Left colon (tissue), 2 donors: ENCODE results near the gene CABLES2. TPM values are rescaled to one million over a fixed set of nuclear protein-coding genes. Genes with fewer than 3 reads are reported as not detected.
A peak's percentile ranks its signal among the peaks of the same experiment; 100 is the strongest.

ENCODE experiments used
- ATAC-seq: fragments of 200-7000 bp; cut with Tn5 transposase; one replicate; pipeline ENCODE4 v1.9.1; 2020; ENCODE audit warnings: mild to moderate bottlenecking, moderate library complexity
- DNase-seq, 2 donors: peaks; one replicate each; pipeline ENCODE4 v3.0.0-alpha.2; 2020
- intact Hi-C, 2 donors: fragments of 100-400 bp; cut with DNase I in 1 of 2; cut with micrococcal nuclease in 1 of 2; formaldehyde crosslinking; loops; one replicate each; pipeline versions ENCODE4 v1.11.2 to v1.14.0; 2022; cut with DNase I, micrococcal nuclease
- total RNA-seq, 2 donors: library from RNA; stranded (reverse); fragmentation: NEBNext Ultra II Directional; extraction: Animal tissue kit (Norgen Biotek cat#: 25700); gene quantifications; one replicate each; pipeline ENCODE4 v1.2.1, GENCODE V29; 2021
- donor health status: DM: no; HTN: no; CAD: no.
- donor health status: DM: yes; HTN: yes; CAD: no.

The CABLES2 gene
- total RNA-seq, 2 donors from 2014 or later = 7.8 to 9.5 TPM

DNA sequence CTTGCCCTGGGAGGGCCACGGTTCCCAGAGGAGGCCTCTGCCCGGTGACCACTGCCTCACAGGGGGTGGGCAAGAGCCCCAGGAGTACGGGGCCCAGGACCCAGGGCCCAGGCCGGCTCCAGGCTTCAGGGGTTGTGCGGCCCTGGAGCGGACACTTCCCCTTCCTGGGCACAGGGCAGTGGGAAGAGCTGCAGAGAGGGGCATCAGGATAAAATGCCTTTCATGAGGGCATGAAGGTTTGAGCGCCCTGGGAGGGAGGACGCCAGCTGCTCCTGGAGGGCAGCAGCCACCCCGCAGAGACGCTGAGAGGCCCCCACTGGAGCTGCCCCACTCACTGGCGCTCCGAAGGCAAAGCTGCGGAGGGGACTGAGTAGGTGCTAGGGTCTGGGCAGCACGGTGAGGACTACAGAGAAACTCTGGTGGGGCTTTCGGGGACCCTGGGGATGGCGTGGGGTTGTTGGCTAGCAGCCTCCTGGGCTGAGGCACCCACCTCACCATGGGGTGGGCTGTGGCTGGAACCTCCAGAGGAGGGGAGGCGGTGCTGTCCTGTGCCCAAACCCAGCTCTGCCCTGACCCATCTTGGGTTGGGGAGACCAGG lies 50.4 kb downstream of the CABLES2 start:
- DNase-seq (no peak), ATAC-seq (no peak)
- intact Hi-C loops = no loop called here

DNA sequence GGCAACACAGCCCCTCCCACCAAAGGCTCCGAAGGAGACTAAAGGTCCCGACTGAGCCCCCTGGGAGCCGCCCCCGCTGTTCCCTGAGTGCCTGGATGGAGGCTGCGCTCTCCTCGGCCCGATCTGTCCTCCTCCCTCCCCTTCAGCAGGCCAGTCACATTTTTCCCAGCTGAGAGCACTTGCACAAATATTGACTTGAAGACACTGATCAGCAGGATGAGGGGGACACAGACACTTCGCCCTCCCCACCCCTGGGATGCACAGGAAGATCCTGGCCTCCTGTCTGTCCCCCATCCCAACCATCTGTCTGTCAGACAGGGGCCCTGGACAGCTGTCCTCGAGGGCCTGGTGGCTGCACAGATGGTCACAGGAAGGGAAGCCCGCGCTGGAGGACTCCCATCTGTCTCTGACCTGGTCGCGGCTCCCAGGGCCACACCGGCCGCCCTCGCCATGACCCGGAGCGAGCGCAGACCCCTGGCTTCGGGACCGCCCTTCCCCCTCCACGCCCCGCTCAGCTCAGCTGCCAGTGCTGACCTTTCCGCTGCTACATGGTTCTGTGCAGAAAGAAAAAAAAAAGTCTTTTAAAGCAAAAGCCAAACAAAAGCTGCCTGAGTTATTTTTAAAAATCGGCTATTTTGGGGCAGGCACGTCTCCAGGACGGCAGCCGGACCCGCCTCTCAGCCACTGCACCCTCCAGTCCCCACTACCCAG lies 51.1 kb downstream of the CABLES2 start:
- ATAC-seq (no peak), DNase-seq (no peak)
- intact Hi-C loops = no loop called here

DNA sequence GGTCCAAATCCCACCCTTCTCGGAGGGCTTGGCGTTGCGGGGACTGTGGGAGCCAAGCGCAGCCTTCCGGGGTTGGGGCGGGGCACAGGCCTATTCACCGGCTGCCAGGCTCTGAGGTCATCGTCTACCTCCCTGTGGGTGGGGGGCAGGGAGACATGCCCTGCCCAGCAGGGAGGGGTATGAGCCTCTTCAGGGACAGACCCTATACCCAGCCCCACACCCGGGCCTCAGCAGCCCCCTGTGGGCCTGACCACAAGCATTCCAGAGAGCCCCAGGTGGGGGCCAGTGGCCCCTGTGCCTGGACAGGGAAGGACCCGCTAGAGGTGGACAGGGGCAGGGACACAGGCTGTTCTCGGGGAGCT lies 51.6 kb downstream of the CABLES2 start:
- DNase-seq (no peak), ATAC-seq (peak; percentile 22)
- intact Hi-C loops = no loop called here

DNA sequence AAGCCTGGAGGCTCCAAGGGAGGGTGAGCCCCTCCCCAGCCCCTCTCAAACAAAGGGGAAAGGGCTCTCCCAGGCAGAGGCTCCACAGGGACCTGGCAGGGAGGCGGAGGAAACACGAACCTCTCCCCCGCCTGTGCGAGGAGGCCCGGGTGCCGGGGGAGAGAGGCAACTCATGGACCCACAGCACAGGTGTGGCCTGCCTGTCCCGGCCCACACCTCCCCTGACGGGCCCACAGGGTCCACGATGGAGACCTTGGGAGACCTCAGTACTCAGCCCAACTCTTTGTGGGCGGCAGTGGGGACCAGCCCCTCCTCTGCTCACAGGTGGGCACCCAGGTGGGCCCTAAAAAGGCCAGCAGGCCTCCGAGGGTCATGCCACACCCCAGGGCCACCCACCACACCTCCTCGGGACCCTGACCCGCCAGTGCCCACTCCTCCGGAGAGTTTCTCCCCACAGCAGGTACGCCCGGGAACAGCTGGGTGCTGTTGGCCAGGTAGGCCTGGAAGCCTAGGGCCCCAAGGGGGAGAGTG lies 52.2 kb downstream of the CABLES2 start:
- DNase-seq = no peak

DNA sequence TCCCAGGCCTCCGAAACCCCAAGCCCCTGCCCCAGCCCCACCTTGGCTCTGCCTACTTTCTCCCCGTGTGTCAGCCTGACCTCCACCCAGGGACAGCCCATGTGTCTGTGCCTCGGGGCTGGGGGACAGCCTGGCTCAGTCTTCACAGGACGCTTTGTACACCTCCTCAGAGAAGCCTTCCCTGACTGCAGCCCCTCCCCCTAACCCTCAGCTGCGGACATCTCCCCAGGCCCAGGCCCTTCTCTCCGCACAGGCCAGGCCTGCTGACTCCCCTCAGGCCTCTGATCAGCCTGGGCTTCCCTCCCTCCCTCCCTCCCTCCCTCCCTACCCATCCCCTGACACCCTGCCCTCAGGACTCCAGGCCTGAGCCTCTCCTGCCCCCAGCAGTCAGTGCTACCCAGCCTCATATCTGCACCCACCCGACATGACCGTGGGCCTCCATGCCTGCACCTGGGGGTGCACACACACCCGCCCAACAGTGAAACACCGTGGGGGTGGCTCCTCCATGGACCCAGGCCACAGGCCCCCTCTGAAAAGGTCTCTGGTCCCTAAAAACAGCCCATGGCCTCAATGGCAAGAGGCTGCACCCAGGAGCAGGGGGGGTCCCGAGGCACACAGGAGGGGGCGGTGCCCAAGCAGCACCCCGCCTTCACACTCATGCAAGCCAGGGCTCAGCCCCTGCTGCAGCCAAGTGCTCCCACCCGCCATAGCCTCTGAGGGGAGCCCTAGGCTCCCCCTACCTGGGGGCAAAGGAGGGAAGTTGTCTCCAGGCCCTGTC lies 52.9 kb downstream of the CABLES2 start:
- intact Hi-C loops = no loop called here
- ATAC-seq (no peak), DNase-seq (no peak)

More for the DNA sequence above, 52.2 kb downstream of the CABLES2 start:
- intact Hi-C loops = no loop called here
- no peak for ATAC-seq

DNA sequence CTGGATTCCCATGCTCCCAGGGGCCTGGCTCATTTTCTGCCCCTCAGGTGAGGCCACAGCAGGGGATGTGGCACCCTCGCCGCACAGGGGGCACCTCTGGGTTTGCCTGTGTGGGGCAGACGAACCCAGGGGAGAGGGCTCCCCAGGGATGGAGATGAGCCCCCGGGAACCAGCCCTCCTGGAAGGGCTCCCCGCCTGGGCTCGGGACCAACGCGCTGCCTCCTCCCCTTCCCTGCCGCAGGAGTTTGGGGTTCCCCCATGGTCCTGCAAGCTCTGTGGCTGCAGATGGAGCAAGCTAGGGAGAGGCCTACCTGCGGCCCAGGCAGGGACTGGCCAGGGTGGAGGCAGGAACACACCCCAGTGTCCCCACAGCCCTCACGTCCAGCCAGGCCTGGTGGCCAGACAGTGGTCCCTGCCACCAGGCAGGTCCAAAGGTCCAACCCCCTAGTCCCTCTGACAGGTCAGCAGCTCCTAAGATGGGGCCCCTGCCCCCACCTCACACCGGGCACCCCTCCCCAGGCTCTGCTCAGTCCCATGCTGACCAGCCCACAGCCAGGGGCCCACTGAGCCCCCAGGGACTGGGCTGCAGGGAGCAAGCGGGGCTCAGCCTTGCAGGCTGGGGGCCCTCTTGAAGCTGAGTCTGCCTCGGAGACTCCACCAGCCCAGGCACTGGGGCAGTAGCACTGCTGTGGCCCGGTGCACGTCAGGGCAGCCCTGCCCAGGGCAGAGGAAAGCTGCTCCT lies 53.6 kb downstream of the CABLES2 start:
- ATAC-seq = no peak
- DNase-seq = no peak
- intact Hi-C loops = no loop called here

DNA sequence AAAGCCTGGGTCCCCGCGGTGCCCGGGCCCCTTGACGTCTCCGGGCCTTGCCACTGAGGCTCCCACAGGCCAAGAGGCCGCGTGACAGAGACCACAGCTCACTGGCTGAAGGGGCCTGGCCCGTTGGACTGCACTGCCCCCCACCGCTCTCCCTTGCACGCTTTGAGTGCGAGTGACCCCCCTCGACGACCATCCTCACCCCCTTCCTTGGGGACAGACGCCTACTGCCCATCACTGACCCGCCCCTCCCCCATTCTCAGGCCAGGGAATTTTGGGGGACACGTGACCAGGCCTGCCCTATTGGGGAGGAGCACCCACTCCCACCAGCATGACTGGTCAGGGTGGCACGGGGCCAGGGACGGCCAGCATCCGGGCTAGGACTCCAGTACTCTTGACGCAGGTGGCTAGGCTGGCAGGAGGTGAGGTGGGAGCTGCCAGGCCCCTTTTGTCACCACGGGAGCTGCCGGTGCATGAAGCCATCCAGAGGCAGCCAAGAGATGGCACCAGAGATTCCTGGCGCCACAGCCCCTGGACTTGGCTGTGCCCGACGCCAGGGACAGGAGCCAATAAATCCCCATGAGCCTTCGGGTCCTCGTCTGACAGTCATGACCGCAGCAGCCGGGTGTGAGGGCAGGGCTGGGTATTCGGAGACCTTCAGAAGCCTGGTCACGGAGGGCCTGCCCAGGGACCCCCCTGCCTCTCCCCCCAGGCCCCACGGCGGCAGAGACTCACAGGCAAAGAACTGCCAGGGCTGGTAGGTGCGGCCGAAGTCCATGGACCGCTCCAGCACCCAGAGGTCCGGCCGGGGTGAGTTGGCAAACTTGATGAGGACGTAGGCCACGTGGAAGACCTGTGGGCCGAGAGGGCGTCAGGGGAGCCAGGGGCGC lies 54.4 kb downstream of the CABLES2 start:
- peak in 1 of 2 donors; percentile 63 for DNase-seq
- intact Hi-C loops = no loop called here
- ATAC-seq = peak; percentile 33

DNA sequence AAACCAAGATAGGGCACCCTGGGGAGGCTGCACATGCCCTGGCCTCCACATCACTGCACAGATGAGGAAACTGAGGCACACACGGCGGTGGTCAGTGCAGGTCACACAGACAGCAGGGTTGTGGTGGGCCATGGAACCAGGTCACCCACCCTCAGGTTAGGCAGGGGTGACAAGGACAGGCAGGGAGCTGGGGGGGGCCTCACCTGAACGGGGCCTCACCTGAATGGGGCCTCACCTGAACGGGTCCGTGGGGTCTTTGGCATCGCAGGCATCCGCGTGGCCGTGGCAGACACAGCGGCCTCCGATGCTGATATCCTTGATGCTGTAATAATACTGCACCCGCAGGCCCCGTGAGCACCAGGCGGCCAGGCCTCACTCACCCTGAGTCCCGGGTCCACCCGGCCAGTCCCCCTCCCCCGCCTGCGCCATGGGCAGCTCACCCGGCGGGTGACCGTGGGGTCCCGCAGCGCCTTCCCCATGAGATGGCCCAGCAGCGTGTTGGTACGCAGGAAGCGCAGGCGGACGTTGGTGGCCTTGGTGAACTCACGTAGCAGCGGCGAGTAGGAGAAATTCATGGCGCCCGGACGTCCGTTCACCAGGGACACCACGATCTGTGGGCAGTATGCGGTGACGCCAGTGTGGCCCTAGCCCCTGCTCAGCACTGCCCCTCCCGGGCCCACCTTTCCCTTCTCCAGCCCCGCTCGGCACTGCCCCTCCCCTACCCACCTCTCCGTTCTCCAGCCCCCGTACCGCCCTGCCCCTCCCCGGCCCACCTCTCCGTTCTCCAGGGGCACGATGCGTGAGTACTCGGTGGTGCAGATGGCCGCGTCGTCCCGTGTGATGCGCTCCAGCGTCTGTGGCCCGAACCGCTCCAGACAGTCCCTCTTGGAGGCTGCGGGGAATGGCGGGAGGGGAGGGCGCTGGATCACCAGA lies 55.4 kb downstream of the CABLES2 start:
- ATAC-seq (no peak), DNase-seq (no peak)
- intact Hi-C loops = no loop called here

DNA sequence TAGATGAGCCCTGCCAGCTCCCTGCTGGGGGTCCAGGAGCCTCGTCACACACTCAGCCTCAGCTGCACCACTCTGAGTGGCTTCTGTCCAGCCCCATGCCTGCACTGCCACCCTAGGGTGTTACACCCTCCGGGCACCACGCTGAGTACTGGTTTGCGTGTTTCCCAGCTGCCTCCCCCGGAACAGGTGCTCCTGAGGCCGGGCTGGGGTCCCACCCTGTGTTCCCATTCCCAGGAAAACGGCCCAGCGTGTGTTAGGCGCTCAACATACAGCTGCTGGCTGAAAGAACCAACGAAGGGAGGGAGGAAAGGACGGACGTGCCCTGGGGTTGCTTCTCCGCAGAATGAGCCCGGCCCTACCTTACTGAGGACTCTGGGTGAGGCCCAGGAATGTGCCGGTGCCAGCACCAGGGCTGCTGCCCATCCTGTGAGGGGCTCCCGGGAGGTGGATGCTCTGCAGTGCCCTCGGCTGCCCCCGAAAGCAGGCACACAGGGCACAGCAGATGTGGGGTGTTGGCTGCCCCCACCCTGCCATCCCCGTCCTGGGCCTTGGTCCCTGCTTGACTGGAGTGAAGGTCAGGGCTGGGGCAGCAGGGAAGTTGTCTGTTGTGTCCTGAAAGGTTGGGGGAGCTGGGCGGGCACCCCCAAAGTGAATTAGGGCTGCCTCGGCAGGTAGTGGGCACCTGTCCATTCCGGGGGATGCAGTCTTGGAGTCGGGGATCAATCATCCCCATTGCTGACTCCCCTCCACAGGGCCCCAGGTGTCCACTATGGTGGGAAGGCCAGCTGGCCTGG lies 56.3 kb downstream of the CABLES2 start:
- DNase-seq = no peak
- peak; percentile 22 for ATAC-seq
- intact Hi-C loops = no loop called here

DNA sequence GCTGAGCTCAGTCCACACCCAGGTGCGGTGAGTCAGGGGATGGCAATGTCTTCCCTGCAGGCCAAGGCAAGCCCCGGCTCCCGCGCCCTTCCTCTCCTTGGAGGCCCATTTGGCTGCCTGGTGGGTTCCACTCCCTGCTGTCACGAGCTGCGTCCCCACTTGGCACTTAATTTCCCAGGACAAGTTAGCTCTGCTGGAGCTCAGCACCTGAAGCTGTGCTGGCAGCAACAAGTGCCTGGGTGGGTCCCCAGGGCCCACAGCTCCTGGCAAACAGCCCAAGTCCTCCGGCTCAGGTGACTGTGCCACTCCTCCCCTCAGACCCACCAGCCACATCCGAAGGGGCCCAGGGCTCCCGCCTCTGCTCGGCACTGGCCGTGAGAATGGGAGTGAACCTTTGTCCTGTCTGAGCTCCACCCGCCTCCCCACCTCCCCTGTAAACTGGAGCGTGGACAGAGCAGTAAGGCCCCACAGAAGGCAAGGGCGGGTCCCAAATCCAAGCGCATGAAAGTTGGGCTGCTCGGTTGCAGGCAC lies 56.9 kb downstream of the CABLES2 start:
- no peak for DNase-seq
- intact Hi-C loops = no loop called here

DNA sequence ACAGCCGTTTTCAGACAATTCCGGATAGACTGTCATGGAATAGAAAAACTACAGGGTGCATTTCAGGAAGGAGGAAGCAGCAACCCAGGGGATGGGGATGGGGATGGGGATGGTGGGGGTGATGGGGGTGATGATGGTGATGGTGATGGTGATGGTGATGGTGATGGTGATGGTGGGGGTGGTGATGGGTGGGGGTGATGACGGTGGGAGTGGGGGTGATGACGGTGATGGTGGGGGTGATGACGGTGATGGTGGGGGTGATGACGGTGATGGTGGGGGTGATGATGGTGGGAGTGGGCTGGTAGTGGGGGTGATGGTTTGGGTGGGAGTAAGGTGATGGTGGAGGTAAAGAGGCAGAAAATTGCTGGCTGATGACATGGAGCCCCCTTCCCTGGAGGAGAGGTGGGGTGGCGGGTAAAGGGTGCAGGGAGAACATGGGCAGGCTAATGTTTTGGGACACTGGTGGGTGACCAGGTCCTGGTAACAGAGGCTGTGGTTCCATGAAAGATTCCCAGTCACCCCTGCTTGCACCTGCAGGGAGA lies 57.5 kb downstream of the CABLES2 start:
- no peak for DNase-seq
- no peak for ATAC-seq
- intact Hi-C loops = no loop called here

More for the DNA sequence above, 56.9 kb downstream of the CABLES2 start:
- ATAC-seq = peak; percentile 79

DNA sequence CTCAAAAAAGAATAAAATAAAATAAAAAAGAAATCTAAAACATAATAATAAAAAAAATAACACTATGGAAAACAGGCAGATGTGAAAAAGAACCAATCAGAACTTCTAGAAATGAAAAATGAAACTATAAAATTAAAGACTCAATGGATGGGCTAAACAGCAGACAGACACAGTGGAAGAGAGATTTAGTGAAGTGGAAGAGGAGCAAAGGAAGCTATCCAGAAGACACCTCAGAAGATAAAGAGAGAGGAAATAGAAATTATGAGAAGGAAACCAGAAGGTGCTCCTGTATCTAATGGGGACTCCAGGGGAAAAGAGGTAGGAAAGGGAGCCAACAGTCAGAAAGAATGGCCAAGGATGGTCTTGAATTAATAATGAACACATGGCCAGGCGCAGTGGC lies 58.5 kb downstream of the CABLES2 start:
- ATAC-seq = no peak
- intact Hi-C loops = no loop called here
- no peak for DNase-seq

DNA sequence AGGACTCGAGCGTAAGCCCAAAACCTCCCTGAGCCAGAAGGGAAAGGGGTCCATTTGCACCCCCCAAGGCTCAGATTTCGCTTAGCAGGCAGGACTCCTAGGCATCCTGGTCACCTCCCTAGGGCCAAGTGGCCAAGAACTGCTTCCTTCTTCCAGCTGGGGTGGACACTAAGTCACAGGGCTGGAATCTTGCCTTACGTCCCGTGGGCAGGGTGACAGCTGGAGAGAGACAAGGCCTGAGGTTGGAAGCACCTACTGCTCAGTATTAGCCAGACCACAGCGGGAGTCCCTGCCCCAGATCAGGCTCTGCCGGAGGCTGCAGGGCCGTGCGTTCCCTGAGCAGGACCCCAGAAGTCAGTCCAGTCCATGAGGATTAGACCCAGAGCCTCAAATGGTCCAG lies 59.6 kb downstream of the CABLES2 start:
- DNase-seq = no peak
- no peak for ATAC-seq
- intact Hi-C loops = no loop called here

DNA sequence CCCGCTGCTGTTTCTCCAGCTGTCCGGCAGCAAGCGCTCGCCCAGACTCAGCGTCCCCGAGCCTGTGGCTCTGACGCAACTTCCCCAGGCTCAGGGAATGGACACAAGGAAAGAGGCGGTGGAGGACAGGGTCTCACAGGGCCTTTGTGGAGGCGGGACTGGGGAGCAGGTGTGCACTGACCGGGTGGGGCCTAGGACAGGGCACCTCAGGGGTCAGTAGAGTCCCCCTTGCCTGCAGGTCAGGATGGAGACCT lies 60.0 kb downstream of the CABLES2 start:
- ATAC-seq = no peak
- intact Hi-C loops = no loop called here
- no peak for DNase-seq

DNA sequence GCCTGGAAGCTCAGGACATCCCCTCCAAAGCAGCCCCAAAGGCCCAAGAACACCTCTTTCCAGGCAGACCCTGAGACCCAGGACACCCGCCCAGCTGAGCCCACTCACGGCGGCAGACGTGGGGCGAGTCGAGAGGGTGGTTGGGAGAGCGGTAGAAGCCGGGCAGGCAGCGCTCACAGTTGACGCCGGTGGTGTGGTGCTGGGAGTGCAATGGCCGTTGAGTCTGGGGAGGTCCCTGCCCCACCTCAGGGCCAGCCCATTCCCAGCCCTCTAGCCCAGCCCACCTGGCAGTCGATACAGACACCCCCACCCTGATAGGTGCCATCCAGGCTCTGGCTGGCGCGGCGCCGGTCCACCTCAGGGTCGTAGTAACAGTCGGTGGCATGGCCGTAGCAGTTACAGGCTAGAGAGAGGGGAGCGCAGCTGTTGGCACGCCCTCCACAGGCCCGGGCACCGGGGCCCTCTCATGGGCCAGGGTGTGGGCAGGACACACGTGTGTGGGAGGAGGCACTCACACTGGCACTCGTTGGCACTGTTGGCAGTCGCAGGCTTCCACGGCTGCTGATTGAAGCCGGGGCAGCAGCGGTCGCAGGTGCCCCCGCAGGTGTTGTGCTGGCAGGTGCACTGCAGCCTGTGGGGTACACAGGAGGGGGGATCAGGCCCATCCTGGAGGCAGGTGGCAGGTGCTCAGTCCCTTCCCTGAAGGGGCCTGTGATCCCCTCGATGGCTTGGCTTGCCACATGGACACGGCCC lies 60.5 kb downstream of the CABLES2 start:
- no peak for ATAC-seq
- DNase-seq = no peak
- intact Hi-C loops = no loop called here
